ENCODE results near the gene CUEDC1. TPM values are rescaled to one million over a fixed set of nuclear protein-coding genes. Genes with fewer than 3 reads are reported as not detected.
A peak's percentile ranks its signal among the peaks of the same experiment; 100 is the strongest.

Gene CUEDC1
- total and polyA plus RNA-seq, 2 donors (not counting 1 experiment from before 2014, with no cell fraction given): 0.57 TPM; not detected in 1

DNA sequence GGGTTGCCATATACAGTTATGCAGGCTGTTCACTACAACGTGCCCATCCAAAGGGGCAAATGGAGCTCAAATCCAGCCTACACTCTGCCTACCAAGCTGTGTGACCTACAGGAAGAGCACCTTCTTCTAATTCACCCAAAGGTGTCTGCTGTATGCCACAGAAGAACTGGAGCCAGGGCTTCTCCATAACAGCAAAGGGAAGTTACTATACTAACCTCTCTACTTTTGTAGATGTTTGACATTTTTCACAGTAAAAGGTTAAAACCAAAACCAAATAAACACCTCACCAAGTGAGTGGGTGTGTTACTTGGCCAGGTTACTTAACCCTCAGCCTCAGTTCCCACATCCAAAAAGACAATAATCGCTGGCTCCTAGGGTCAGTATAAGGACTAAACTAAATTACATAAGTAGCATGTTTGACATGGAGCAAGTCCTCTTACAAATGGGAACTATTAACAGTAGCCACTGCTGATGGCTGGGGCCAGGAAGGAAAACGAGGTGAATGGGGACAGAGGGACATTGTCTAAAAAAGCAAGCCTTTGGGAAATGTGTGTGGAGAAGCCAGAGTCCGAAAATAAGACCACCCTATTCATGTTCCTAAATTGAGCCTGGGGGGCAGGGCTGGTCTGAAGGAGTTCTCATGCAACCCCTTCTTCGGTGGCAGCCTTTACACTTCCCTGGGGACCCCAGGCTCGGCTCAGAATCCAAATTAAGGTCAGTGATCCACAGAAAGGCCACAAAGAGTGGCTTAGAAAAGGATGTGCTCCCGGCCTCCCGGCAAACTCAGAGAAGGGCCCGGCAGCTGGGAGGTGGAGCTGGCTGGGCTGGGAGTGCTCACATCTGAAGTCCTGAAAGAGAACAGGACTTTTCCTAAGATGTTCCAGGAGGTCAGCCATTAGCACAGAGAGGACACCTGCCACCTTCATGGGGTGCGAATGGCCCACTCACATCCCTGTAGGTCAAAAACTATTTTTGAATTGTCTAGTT, 13.5 kb downstream of the CUEDC1 start:
- H3K4me3 ChIP-seq (ENCODE audit: control extremely low read depth in 1 of 5, extremely low read depth in 1 of 5, insufficient read depth in 1 of 5, low read depth in 2 of 5, low read length in 4 of 5): no peak overlapping the region
- Mint-ChIP-seq H3K27me3 (peaks cover 54% of the 10 kb centered on the region), H3K9me3 (ENCODE audit: insufficient read depth) (peaks cover 2% of the 10 kb centered on the region), H3K4me1 (peaks cover 40% of the 10 kb centered on the region), H3K4me3 (peak overlapping the region; percentile 49), H3K27ac (no peak overlapping the region)
- H3K9me3 ChIP-seq (ENCODE audit: control extremely low read depth in 1 of 3, control insufficient read depth in 2 of 3, insufficient read depth in 1 of 3, low read length in 2 of 3): peaks cover 0 to 13% (median 6%) of the 10 kb centered on the region in 3 donors
- no peak overlapping the region for H3K4me2 ChIP-seq (replicated peaks; ENCODE audit: low read depth, low read length, poor library complexity, severe bottlenecking)
- POLR2A ChIA-PET: no interaction called here
- intact Hi-C loops (cut with micrococcal nuclease): no loop called here
- H3K9ac ChIP-seq (ENCODE audit: low read length): no peak overlapping the region
- peaks cover 0 to 57% (median 29%) of the 10 kb centered on the region in 4 experiments for H3K27me3 ChIP-seq (replicated peaks in 1 of 4; ENCODE audit: control extremely low read depth in 1 of 4, control insufficient read depth in 3 of 4, insufficient read depth in 4 of 4, low read length in 3 of 4)
- CTCF ChIA-PET: interaction anchor here (1.4 to 2.6 kb wide), 2 partner anchors 8 to 57 kb away, joined by 5 to 18 read pairs; no protein-coding TSS in a partner anchor
- DNase-seq (no peak), ATAC-seq (ENCODE audit: low read depth) (no peak)
- TF ChIP-seq CTCF (IDR thresholded peaks at IDR 0.05): no peak
- no peak for TF ChIP-seq EZH2 (IDR thresholded peaks at IDR 0.05; ENCODE audit: borderline replicate concordance, insufficient read depth, low read depth, low read length, poor library complexity, severe bottlenecking)
- WGBS (ENCODE audit: insufficient coverage): 88% methylated on average over 6 of the region's 10 CpGs
- peaks cover 7% of the 10 kb centered on the region for H4K20me1 ChIP-seq (ENCODE audit: control insufficient read depth, insufficient read depth, low read length, poor library complexity, severe bottlenecking)
- no peak overlapping the region for H3K27ac ChIP-seq (ENCODE audit: low read length in 2 of 2)
- no peaks in the 10 kb centered on the region for H3K36me3 ChIP-seq (replicated peaks in 1 of 2; ENCODE audit: control extremely low read depth in 1 of 2, control insufficient read depth in 1 of 2, extremely low read depth in 1 of 2, insufficient read depth in 2 of 2, low read length in 1 of 2)
- H2AFZ ChIP-seq (ENCODE audit: insufficient read depth, low read depth, low read length, poor library complexity, severe bottlenecking): no peak overlapping the region
- H3K79me2 ChIP-seq (ENCODE audit: control insufficient read depth, insufficient read depth, low read length): no peaks in the 10 kb centered on the region
- H3K4me1 ChIP-seq (ENCODE audit: control insufficient read depth in 2 of 2, insufficient read depth in 2 of 2, low read length in 2 of 2): peaks cover 35 to 41% of the 10 kb centered on the region in 2 donors

Measured in B cell (primary cell).